DMS153 (cell line): ENCODE data around the gene SYT11.
"Not testable (repeated sequence)": the region's sequence is repeated elsewhere in the genome, so short reads cannot be mapped to it uniquely, and the experiment has no call there.

Experiments used
- DNase-seq: peaks from one replicate; lab custom pipeline; 2025; lab: John Stamatoyannopoulos, UW

SYT11 gene

DNA sequence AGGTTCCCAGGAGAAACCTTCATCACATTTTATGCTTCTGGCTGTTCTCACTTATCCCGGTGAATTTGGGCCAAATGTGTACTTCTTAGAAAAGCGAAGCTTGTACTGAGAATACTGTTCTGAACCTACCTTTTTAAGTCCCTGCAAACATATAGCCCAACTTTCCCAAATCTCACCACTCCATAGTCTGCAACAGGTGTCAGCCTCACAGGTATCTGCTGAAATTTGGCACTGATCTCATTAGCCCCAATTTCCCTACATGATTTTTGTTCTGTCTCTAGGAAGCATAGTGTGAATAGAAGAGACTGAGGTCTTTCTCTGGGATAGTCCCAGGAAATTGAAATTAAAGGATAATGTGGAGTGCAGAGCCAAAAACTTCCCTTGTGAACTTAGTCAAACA is 40.3 kb downstream of the SYT11 start:
- no peak for DNase-seq

DNA sequence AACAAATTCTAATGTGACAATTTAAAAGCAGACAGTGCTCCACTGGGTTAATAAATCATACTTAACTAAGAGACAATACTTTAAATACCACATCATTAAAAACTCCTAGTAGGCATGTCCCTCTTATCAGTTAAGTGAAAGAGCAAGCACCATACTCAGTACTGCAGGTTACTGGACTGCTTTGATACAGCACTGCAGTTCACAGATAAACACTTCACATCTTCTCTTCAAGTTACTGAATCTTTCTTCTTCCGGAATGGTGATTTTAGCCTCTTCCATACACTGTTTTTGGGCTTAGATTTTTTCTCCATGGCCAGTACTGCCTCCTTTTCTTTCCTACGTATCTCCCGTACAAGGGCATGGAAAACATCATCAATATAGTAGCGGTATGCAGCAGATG is 40.8 kb downstream of the SYT11 start:
- no peak for DNase-seq

DNA sequence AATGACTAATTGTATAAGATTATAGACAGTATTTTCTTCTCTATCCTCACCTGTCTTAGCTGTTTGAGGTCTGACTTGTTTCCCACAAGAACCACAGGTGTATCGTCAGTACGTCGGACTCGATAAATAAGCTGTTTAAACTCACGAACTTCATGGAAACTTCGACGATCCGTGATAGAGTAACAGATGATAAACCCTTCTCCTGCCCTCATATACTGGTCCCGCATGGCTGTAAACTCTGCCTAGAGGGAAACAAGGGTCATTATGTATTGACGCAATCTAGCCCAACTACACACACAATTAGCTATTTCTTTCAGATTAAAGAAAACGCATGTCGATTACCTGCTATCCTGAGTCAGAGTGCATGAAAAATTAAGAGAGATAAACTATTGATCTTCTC is 44.9 kb downstream of the SYT11 start:
- DNase-seq = no peak

DNA sequence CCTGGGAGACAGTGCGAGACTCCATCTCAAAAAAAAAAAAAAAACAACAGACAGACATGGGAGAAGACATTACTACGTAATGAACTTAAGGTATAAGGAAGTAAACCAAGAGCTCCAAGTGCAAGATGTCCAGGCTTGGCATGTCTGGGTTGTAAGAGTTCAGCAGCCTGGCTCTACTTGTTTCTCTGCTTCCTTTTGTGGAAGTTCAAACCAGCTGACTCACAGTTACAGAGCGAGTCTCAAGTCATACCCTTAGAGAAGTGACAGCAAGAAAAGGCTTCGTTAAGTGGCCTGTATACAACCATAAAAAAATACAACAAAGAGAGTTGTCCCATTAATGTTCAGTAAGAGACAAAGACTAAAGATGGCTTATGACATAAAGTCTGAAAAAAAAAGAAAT is 50.5 kb downstream of the SYT11 start:
- DNase-seq = no peak

DNA sequence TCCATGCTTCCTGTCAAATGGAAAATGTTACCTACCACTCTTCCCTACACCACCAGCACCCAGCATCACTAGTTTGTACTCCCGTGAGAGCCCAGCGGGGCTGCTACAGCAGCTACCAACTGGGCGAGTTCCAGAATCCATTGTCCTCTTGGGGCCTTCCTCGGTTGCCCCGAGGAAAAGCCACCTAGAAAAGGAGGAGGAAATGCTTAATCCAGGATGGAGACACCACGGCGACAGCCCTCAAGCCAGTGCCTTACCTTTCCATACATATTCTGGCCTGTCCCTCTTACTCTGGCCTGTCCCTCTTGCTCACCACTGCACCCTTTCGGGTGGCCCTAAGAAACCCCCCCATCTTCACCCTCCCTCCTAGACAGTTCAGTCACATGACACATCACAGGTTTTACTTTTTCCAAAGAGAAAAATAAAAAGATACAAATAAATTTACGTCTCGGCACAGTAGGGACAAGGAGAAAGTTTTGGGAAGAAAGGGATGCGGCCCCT is 51.3 kb downstream of the SYT11 start:
- peak; percentile 23 for DNase-seq

DNA sequence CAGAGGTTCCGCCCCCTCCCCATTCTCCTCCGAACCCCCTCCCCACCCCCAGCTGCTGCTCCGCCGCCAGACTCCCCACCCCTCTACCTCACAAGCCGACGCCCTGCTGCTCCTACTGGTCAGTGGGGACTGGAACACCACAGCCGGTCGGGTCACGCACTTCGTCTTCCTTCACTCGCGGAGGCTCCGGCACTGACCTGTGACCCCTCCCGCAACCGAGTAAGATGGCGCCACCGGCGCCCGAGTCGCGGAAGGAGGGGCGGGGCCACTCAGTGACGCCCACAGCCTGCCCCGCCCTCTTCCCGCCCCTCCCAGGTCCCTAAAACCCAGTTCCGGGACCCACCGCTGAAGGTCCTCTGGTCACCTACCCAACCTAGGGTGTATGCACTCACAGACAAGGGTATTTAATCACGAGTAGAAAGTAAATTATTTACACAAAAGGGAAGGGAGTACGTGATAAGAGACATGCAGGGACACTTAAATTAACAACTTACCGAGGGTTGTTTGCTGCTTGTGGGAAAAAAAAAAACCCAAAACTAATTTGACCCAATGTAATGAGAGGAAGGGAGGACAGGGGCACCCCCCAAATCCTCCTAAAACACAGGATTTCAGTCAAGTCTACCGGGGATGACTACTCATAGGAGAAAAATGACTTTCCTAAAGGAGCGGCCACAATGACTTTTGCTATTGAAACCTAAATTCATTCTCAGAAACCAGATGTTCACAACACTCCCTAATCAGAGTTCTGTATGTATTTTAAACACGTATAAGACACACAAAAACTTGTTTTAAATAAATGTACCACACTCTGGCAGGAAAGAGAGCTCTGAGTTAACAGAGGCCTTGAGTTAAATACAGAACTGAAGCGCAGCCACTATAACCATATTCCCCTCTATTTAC is 52.0 kb downstream of the SYT11 start, which contains the start of gene RIT1:
Gene RIT1, minus strand, starts transcription at position 194 of the 900 bp plus-strand sequence. CDS start 588 bp downstream, outside the sequence.
- peak; percentile 69 for DNase-seq

DNA sequence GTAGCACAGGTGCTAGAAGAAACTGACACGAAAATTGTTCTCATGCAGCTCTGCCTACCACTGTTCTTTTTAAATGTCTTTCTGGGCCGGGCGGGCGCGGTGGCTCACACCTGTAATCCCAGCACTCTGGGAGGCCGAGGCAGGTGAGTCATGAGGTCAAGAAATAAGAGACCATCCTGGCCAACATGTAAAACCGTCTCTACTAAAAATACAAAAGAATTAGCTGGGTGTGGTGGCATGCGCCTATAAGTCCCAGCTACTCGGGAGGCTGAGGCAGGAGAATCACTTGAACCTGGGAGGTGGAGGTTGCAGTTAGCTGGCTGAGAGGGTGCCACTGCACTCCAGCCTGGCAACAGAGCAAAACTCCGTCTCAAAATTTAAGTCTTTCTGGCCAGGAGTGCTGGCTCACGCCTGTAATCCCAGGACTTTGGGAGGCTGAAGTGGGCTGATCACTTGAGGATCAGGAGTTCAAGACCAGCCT is 52.7 kb downstream of the SYT11 start:
- DNase-seq = no peak

DNA sequence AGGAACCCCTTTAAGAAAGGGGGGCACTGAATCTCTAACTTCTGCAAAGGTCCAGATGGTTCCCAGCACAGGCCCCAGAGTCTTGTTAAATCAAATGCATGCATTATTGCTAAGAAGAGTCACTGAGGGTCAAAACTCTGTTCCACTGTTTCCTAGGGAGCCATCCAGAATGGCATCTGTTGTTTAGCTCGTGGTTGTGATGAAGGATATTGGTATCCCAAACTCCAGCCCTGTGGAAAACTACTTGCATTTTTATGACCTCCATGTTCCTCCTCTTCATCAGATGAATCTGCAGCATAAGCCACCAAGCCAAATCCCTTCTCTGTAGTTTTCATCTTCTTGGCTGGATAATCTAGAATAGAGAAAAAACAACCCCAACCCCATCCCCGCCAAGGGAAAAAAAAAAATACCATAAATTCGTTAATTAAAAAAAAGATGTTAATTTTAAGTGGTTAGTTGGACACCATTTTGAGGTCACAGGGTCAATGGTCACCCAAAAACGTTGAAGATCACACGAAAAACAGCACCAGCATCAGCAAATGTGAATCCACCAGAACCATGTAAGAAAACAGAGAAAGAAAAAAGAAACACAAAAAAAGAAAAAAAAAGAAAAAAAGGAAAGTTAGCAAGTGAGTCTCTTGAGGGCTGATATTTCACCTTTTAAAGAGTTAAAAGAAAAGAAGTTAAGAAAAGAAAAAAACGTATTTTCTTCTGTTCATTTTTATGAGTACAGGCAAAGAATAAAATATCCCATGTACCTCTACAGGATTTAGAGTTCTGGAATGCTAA is 54.8 kb downstream of the SYT11 start:
- no peak for DNase-seq

DNA sequence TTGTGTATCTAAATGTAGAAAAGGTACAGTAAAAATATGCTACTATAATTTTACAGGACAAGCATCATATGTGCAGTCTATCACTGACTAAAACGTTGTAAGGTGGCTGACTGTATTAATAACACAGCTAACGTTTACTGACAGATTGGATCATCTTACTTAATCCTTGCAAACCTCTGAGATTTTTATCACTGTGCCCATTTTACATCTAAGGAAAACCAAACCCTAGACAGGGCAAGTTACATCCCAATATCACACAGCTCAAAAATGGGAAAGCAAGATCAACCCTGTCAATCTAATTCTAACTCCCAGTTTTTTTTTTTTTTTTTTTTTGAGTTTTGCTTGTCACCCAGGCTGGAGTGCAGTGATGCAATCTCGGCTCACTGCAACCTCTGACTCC is 59.3 kb downstream of the SYT11 start:
- no peak for DNase-seq

DNA sequence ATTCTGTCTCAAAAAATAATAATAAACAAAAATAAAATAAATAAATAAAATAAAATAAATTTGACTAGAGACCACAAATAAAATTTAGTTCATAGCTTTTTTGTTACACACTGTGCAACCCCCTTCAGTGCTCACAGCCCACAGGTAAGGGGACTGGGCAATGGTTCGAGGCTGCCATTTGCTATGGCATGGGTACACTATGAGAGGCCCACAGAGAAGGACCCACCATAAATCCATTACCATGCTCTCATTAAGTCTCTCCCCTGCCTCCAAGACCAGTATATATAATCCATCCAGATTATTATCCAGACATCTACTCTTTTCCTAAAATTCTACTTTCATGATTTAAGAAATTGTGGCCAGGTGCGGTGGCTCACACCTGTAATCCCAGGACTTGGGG is 60.4 kb downstream of the SYT11 start:
- DNase-seq = no peak

DNA sequence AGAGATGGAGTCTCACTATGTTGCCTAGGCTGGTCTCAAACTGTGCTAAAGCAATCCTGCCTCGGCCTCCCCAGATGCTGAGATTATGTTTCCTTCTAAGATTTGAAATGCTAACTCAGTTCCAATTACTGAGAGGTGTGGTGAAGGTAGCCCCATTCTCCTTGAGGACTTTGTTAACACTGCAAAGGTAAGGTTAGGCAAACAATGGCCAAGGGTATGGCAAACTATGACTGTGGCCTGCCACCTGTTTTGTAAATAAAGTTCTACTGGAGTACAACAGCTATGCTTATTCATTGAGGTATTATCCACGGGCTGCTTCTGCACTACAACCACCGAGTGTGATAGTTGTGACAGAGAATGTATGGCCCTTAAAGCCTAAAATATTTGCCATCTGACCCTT is 61.4 kb downstream of the SYT11 start:
- DNase-seq = no peak

DNA sequence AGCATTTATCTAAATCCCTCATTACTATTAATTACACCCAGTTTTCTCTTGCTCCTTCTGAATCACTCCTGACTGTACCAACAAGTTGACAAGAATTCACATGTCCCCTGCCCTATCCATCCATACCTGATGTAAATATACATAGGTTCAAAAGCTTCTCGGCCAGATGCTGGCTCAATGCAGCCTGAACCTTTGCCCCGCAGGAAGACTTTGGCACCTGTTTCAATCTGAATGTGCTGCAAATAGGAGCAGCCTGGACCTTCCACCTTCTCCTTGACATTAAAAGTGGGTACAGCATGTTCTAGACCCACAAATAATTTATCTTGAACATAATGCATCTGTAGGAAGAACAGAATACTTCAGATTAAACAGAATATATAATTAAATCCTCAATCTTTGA is 66.1 kb downstream of the SYT11 start:
- no peak for DNase-seq

DNA sequence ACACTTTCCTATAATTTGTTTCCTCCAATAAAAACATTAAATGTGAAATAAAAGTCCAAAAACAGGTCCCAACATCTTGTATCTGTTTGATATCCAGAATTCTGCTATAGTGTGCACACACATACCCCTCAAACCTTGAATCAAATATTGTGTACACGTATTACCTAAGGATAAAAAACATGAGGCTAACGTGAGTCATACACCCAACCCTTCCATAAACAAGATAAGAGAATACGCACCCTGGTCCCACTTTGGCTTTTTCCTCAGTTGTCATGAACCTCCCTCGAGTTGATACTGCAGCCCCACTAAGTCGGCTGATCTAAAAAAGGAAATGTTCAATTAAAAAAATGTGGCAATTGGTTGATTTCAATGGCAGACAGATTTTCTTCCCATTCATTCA is 69.7 kb downstream of the SYT11 start:
- DNase-seq = no peak

DNA sequence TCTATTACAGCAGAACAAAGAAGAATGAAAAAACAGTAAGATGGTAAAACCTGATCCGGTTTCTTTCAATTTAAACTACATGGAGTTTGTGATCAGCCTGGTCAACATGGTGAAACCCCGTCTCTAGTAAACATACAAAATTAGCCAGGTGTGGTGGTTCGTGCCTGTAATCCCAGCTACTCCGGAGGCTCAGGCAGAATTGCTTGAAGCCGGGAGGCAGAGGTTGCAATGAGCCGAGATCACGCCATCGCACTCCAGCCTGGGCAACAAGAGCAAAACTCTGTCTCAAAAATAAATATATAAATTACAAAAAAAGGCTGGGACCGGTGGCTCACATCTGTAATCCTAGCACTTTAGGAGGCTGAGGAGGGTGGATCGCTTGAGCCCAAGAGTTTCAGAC is 71.4 kb downstream of the SYT11 start:
- not testable (repeated sequence) for DNase-seq

DNA sequence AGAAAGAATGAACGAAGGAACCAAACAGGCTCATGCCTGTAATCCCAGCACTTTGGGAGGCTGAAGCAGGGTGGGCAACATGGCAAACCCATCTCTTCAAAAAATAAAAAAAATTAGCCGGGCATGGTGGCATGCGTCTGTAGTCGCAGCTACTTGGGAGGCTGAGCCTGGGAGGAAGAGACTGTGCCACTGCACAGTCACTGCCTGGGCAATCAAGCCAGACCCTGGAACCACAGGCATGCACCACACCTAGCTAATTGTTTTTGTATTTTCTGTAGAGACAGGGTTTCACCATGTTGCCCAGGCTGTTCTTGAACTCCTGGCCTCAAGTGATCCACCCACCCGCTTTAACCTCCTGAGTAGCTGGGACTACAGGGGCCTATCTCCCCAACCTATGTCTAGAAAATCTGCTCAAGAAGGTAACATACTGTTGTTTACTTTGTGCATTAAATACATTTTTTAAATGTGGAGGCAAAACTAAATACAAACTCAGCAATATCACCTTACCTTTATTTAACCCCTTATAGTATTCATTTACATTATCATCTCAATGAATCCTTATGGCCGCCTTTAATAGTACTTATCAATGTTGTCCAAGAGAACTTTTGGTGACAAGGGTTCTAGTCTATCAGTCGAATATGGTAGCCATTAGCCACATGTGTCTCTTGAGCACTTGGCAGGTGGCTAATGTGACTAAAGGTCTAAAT is 72.1 kb downstream of the SYT11 start:
- DNase-seq = no peak

DNA sequence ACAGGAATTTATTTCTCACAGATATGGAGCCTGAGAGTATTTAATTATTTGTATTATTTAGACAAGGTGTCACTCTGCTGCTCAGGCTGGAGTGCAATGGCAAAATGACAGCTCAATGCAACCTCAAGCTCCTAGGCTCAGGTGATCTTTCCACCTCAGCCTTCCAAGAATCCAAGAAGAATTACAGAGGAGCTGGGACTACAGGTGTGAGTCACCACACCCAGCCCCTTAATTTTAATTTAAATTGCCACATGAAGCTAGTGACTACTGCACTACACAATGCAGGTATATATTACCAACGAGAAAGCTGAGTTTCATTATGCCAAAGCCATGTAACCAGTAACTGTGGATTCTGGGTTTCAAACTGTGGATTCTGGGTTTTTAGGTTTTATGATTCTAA is 72.7 kb downstream of the SYT11 start:
- DNase-seq = no peak

DNA sequence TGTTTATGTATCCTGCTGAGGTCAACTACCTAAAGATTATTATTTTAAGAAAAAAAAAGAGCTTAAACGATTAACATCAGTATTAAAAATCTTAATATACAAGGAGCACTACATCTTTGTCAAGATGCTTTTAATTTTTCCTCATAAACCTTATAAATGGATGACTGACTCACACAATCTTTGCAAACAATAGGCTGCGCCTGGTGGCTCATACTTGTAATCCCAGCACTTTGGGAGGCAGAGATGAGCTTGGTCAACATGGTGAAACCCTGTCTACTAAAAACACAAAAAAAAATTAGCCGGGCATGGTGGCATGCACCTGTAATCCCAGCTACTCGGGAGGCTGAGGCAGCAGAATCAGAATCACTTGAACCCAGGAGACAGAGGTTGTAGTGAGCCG is 73.1 kb downstream of the SYT11 start:
- no peak for DNase-seq

DNA sequence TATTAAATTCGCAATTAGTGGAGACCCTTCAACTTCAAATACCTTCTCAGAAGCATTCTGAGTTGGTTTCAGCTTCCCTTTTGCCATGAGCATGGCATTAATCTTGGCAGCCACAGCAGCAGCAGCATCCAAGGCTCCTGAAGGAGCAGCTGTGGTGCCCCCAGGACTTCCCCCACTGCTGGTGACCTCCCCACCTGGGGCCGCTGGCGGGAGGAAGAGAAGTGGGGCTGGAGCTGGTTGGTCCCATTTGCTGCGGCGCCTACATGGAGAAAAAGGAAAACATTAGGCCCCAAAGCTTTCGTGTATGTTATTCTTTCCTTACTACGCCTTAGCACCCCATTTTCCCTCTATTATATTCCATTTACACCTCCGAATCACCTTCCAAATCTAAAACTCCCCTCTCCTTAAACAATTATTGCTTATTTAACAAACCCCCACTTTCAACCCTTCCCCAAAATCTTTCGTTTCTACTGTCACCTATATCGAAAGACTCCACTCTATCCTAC is 74.3 kb downstream of the SYT11 start:
- no peak for DNase-seq

DNA sequence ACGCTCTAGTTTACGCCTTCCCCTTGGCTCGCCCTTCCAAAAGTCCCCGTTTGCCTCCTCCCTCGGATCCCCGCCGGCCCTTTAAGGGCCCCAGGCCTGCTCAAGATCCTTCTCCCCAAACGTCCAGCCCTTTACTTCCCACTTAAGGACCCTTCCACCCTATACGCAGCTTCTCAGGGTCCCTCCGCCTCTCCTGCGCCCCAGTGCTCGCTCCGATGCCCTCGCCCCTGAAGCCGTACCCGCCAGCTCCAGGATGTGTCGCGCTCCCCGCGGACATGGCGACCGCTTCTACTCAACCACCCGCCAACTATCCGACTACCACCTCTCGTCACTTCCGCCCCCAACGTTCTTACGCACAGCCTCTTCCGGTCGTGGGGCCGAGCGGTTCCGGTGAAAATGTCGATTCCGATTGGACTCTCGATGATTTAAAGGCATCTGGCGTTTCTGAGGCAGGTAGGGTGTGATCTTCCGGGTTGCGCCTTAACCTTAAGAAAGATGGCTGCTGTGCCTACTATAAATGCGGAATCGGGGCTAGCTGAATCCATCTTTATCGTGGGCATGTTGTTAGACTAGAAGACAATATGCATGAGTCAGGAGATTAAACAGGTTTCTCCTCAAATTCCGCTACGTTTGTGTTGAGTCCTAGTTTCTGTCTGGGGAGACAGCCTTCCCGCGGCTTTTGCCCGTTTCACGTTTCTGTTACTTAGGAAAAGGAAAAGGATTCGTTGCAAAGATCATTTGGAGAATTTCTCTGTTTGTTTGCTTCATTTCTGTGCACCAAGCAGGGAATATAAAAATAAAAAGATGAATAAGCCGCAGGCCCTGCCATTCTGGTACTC is 74.9 kb downstream of the SYT11 start, which contains the start of gene KHDC4:
Gene KHDC4, minus strand, starts transcription at position 317 of the 839 bp plus-strand sequence. Its CDS starts 40 bp downstream, at position 277.
- peak; percentile 100 for DNase-seq
